Mesodermal cell (in vitro differentiated cells): ENCODE data around the gene PDE3A.

Experiments used
- H3K27ac ChIP-seq: 2 replicates; pipeline ENCODE4 v1.7.0; 2013; ENCODE audit warnings: mild to moderate bottlenecking, low read depth, low read length, moderate library complexity; ENCODE audit not compliant: severe bottlenecking
- H3K36me3 ChIP-seq: 2 replicates; pipeline ENCODE4 v1.7.1; 2013; ENCODE audit warnings: mild to moderate bottlenecking, low read length, moderate library complexity; ENCODE audit not compliant: control insufficient read depth, insufficient read depth
- H3K4me1 ChIP-seq: one replicate; pipeline ENCODE4 v1.7.1; 2013; ENCODE audit warnings: mild to moderate bottlenecking, low read length; ENCODE audit not compliant: insufficient read depth, control insufficient read depth, poor library complexity, severe bottlenecking
- H3K4me3 ChIP-seq: 2 replicates; pipeline ENCODE4 v1.7.0; 2013; ENCODE audit warnings: low read length, control low read depth, mild to moderate bottlenecking; ENCODE audit not compliant: insufficient read depth, poor library complexity, severe bottlenecking; ENCODE audit errors: extremely low read depth
- H3K9me3 ChIP-seq: 2 replicates; pipeline ENCODE4 v1.7.1; 2013; ENCODE audit warnings: mild to moderate bottlenecking, low read length, moderate library complexity; ENCODE audit not compliant: control insufficient read depth
- WGBS, 2 experiments: methylation state at CpG; one replicate each; pipeline ENCODE4 v1.1.5; 2013; ENCODE audit warnings: missing lambda C conversion rate in 2 of 2; ENCODE audit not compliant: insufficient coverage in 2 of 2; 5-methylcytosine and 5-hydroxymethylcytosine counted together

The PDE3A gene

DNA sequence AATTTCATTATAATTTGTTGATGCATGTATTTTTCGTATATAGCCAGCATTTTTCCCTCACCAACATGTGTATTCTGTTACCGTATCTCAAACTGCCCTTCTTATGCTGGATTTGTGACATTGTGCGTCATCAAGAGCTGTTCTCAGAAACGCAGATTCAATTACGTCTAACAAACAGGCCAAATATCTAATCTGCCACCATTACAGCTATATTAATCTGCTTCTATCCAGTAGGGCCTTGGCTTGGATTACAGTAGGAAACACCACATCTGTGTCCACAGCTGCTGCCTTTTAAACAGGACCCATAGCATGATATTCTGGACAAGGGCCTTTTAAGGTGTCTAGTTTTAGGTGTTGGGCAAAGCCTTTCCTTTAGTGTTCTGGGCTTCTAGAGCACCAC, 140.6 kb downstream of the PDE3A start:
- 94 to 97% methylated on average over 4 of the region's 5 CpGs for WGBS, 2 experiments
- Histone ChIP-seq H3K9me3 (no peaks in the 10 kb centered on the region), H3K4me1 (no peaks in the 10 kb centered on the region), H3K27ac (no peak overlapping the region), H3K4me3 (no peak overlapping the region), H3K36me3 (no peaks in the 10 kb centered on the region)

DNA sequence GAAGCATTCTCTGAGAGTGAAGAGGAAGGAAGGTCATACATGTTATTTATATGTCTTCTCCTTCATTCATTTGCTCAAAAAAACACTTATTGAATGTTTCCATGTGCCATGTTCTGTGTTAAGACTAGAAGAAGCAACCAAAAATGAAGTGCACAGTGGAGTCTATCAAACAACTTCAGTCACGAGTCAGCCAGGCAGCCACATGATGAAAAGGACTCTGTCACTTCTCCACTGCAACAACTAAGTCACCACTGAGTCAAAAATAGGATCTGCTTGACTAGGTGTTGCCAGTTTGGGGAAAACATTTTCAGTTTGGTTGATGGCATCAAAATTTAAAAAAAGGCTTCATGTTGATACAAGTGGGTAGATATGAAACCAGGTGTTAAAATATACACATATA, 142.5 kb downstream of the PDE3A start:
- H3K36me3 ChIP-seq, result no peaks in the 10 kb centered on the region
- H3K4me3 ChIP-seq, result no peak overlapping the region
- no peaks in the 10 kb centered on the region for H3K9me3 ChIP-seq
- no peaks in the 10 kb centered on the region for H3K4me1 ChIP-seq
- no peak overlapping the region for H3K27ac ChIP-seq
- WGBS, 2 experiments, result 100% methylated on average over 1 of the region's 1 CpG; no CpG with 5 or more reads in 1 of the 2 experiments

DNA sequence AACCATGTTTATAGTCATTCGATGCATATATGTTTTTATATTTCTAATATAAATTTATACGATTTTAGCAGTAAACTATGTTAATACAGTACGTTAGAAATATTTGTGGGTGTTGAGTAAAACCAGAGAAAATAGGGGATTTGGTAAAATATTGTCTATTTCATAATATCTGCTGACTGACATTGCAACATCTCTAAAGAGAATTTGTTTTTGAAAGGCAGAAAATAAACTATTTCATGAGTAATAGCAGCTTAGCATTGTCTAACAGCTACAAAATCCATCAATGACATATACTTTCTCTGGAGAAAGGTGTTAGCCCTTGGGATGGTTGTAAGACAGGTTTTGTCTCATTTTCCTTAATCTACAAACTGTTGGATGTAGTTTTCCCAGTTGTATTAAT, 144.9 kb downstream of the PDE3A start:
- no CpG with 5 or more reads among the region's 3 CpGs for WGBS, 2 experiments

DNA sequence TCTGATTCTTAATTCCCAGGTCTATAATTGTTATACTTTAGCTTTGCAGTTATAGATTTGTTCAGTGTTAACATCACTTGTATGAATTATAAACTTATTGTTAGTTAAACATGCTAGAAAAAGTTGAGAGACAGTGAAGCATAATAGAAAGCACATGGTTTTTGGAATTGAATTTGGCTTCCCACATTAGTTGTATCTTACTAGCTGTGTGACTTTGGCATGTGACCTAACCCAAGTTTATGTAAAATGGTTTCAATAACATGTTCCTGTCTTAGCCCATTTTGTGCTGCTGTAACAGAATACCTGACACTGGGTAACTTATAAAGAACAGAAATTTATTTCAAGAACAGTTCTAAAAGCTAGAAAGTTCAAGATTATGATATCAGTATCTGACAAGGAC, 146.3 kb downstream of the PDE3A start:
- no peaks in the 10 kb centered on the region for H3K9me3 ChIP-seq
- no peak overlapping the region for H3K27ac ChIP-seq
- no peaks in the 10 kb centered on the region for H3K36me3 ChIP-seq
- no peak overlapping the region for H3K4me3 ChIP-seq
- H3K4me1 ChIP-seq, result no peaks in the 10 kb centered on the region

More for the DNA sequence above, 144.9 kb downstream of the PDE3A start:
- no peak overlapping the region for H3K27ac ChIP-seq
- no peak overlapping the region for H3K4me3 ChIP-seq
- no peaks in the 10 kb centered on the region for H3K4me1 ChIP-seq
- no peaks in the 10 kb centered on the region for H3K9me3 ChIP-seq
- no peaks in the 10 kb centered on the region for H3K36me3 ChIP-seq

DNA sequence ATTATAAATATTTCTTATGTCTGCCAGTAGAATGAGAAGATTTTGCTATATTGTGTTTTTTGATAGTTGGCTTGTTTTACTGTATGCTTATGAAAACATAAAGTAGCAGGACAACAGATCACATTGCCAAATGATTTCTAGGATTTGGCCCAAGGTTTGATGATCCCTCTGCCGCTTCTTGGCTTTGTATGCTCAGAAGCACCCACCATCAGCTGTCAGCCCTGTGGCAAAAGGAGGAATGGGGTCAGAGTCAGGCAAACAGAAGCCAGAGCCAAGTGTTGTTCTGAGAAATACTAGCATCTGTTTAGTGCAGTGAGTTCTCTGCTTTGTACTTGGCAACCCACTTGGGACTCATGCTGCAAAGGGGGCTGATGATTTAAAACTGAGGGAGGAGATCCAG, 152.2 kb downstream of the PDE3A start:
- WGBS, 2 experiments, result 100% methylated on average over 1 of the region's 1 CpG
- Histone ChIP-seq H3K9me3 (no peaks in the 10 kb centered on the region), H3K27ac (no peak overlapping the region), H3K4me3 (no peak overlapping the region), H3K4me1 (no peaks in the 10 kb centered on the region), H3K36me3 (no peaks in the 10 kb centered on the region)

DNA sequence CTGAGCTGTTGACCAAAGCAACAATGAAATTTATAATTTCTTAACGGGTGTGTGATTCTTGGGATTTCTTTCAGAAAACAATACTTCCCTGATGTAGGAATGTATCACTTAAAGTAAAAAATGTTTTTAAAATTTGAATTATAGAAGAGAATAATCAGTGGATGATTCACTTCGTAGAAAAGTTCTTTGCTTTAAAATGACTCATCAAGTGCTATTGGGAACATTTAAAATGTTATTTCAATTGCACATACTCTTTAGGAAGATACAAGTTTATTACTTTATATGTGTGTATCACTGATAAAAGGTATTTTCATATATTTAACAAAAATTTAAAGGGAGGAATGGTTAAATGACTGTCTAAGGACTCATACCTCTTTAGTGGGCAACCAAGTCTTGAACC, 155.3 kb downstream of the PDE3A start:
- 80% methylated on average over 1 of the region's 2 CpGs; no CpG with 5 or more reads in 1 of the 2 experiments for WGBS, 2 experiments
- H3K4me3 ChIP-seq, result no peak overlapping the region
- H3K4me1 ChIP-seq, result no peaks in the 10 kb centered on the region
- no peak overlapping the region for H3K27ac ChIP-seq
- no peaks in the 10 kb centered on the region for H3K9me3 ChIP-seq
- H3K36me3 ChIP-seq, result no peaks in the 10 kb centered on the region

DNA sequence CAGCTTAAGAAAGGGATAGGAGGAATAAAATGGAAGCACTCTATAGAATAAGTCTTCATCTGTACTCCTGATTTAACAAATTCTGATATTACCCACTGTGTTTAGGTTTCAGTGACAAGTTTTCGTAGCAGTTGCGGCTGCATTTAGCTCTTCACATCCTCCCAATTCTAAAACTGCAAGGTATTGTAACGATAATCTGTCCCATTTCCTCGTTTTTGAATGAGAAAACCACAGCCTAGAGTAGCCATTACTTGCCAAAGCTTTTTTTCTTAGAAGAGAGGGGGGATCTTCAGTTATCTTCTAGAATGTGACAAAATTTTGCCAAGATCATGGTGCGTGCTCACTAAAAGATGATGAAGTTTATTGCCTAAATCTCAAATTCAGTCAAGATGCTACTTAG, 155.8 kb downstream of the PDE3A start:
- Histone ChIP-seq H3K9me3 (no peaks in the 10 kb centered on the region), H3K36me3 (no peaks in the 10 kb centered on the region), H3K27ac (no peak overlapping the region), H3K4me3 (no peak overlapping the region), H3K4me1 (no peaks in the 10 kb centered on the region)
- WGBS, 2 experiments, result 88 to 93% methylated on average over 3 of the region's 5 CpGs

DNA sequence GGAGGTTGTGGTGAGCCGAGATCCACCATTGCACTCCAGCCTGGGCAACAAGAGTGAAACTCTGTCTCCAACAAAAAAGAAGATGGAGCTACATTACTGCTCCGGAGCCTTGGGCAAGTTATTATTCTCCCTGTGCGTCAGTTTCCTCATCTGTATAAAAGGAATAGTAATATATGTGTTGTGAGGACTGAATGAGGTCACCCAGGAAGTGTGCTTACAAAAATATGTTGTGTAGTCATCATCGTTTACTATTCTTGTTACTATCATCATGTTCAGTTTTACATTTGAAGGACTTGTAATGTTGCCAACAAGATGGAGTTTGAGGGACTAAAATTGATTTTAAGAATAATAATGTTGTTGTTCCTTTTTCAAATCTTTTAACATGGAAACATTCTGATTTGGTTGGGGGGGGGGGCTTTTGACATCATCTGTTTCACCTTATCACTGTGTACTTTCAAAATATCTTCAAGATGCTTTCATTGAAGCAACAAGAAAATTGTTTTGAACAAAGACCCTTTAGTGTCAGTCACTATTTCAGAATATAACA, 156.8 kb downstream of the PDE3A start:
- 100% methylated on average over 1 to 2 of the region's 4 CpGs for WGBS, 2 experiments

DNA sequence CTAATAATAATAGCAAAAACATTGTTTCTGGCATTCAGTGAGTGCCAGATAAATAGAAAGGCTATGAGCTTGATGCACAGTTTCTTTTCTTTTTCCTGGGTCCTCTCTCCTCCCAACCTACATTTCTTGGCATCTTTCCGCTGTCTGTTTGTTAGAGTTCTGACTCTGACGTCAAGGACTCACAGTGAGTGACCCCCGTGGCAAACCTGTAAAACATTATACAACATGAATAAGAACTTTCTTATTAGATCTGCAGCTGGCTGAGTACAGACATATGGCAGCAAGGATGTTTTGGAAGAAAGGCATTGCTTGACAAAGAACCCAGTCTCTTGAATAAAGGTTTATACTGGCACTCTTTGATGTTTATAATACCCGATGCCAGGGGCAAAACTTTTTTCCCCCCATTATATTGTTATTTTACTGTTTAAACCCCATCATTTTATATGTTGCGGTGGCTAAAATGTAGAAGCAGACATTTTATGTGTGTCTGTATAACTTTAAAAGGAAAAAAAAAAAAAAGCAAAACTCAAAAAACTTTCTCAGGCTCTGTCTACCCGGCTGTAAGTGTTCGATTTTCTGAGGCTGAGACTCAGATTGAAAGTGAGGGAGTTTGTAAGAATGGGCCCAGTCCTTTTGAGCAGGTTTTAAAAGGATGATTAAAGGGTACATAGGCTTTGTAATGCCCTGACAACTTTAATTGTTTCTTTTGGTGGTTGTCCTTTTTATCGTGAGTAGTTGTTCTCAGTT, 159.3 kb downstream of the PDE3A start:
- WGBS, 2 experiments, result 82 to 86% methylated on average over 3 to 4 of the region's 8 CpGs
- no peaks in the 10 kb centered on the region for H3K4me1 ChIP-seq
- H3K36me3 ChIP-seq, result no peaks in the 10 kb centered on the region
- no peak overlapping the region for H3K4me3 ChIP-seq
- H3K9me3 ChIP-seq, result no peaks in the 10 kb centered on the region
- H3K27ac ChIP-seq, result no peak overlapping the region

More for the DNA sequence above, 156.8 kb downstream of the PDE3A start:
- no peaks in the 10 kb centered on the region for H3K9me3 ChIP-seq
- no peak overlapping the region for H3K4me3 ChIP-seq
- H3K36me3 ChIP-seq, result no peaks in the 10 kb centered on the region
- H3K4me1 ChIP-seq, result no peaks in the 10 kb centered on the region
- no peak overlapping the region for H3K27ac ChIP-seq

DNA sequence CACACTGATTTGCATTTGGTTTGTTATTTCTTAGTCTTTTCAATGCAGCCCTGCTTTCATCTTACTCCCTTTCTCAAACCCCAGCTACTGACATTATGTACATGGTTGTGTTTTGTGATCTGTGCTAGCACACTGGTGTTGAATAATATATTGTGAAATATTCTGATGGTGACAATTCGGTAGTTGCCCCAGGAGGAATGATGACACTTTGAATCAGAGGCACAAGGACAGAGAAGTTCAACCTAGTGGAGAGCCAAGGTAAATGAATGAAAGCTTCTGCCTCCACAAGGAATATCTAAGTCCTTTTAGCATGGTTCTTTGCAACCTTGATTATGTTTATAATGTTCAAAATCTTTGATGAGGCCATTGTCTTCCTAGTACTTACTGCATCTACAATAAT, 159.9 kb downstream of the PDE3A start:
- Histone ChIP-seq H3K27ac (no peak overlapping the region), H3K4me3 (no peak overlapping the region), H3K4me1 (no peaks in the 10 kb centered on the region), H3K9me3 (no peaks in the 10 kb centered on the region), H3K36me3 (no peaks in the 10 kb centered on the region)
- WGBS, 2 experiments, result 60 to 92% methylated on average over 1 of the region's 1 CpG

DNA sequence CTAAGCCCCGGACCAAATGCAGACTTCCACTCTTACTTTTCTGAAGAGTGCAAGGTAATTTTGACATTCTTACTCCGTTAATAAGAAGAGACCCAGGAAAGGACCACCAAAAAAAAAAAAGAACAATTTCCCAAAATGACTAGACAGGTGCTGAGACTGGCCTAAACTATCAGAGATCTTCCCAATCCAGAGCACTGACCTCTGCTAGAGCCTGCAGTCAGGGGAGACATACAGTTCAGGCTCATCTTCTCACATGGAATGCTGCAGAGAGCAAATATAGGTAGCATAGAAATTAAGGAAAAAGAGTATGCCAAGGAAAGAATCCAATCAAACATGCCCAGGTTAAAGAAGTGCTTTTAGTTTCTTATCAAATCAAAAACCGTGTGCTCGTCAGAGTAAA, 177.9 kb downstream of the PDE3A start:
- Histone ChIP-seq H3K36me3 (no peaks in the 10 kb centered on the region), H3K4me1 (no peaks in the 10 kb centered on the region), H3K27ac (no peak overlapping the region), H3K4me3 (no peak overlapping the region), H3K9me3 (no peaks in the 10 kb centered on the region)
- 100% methylated on average over 1 of the region's 4 CpGs; no CpG with 5 or more reads in 1 of the 2 experiments for WGBS, 2 experiments
